HG02610 (cell line): ENCODE data around the gene FMO3.

Source experiments
- ATAC-seq: cut with Tn5 transposase; IDR thresholded peaks from one replicate; pipeline ENCODE4 v1.9.1; 2021; ENCODE audit warnings: mild to moderate bottlenecking, moderate library complexity; ENCODE audit not compliant: unreplicated experiment

The FMO3 gene

DNA sequence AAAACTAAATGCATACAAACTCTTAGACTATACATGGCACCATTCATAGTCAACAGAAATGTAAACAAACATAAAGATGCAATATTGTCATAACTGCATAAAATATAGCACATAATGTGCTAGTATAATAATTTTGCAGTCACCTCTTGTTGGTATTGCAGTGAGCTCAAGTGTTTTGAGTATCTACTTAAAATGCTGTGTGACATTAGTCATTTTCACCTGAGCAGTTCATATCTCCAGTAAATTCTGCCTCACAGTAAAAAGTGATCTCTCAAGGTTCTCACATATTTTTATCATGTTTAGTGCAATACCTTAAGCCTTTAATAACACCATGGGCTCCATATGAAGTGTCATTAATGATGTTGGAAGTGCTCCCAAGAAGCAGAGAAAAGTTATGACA, 64.8 kb downstream of the FMO3 start:
- ATAC-seq = no peak

DNA sequence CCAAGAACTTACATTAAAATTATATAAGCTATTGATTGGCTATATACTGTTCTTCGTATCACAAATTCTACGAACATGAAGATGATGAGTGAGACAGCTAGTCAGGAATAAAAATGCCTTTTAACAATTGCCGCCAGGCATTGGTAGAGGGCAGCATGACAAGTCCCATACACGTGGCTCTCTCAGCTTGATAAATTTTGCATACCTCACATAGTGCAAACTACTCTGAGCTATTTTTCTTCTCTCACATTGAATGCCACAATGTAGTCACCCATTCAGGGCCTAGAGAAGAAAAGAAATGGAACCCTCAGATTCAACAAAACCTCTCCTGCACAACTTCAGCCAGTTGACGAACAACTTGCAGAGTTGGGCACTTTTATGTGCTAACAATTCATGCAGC, 67.4 kb downstream of the FMO3 start:
- ATAC-seq = no peak

DNA sequence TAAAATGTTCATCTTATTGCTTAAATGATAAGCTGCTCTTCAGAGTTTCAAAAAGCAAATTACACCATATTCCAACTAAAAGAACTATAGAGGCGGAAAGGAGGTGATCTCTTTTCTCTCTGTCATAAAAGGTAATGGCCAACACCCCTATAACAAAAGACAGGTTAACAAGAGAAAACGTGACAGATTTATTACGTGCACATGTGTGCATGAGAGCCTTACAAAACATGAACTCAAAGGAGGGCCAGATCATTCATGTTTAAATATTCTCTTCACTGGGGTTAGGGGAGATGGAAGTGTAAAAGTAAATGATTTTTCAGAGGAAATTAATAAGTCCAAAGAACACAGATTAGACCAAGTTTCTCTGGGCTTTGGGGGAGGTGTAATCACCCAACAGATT, 67.8 kb downstream of the FMO3 start:
- no peak for ATAC-seq

- ATAC-seq = no peak
Measured at GRCh38 chr1:171159148-171159547, 68.4 kb downstream of the FMO3 start.

DNA sequence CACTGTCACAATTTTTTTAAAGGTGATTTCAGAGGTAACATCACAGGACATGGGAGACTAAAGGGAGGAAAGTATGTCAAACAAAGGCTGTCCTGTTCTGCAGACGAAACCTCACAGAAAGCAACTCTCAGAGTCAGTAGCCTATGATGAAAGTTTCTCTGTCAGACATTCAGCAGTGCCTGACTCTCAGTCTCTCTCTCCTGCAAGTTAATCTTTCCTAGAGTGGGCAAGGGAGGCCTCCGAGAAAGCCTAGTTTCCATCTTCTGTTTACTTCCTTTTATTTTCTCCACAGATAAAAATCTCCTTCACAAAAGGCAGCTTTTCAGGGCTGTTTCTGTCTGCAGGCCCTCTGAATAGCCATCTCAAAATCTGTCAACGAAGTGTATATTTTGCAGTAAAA, 69.5 kb downstream of the FMO3 start:
- ATAC-seq = no peak

DNA sequence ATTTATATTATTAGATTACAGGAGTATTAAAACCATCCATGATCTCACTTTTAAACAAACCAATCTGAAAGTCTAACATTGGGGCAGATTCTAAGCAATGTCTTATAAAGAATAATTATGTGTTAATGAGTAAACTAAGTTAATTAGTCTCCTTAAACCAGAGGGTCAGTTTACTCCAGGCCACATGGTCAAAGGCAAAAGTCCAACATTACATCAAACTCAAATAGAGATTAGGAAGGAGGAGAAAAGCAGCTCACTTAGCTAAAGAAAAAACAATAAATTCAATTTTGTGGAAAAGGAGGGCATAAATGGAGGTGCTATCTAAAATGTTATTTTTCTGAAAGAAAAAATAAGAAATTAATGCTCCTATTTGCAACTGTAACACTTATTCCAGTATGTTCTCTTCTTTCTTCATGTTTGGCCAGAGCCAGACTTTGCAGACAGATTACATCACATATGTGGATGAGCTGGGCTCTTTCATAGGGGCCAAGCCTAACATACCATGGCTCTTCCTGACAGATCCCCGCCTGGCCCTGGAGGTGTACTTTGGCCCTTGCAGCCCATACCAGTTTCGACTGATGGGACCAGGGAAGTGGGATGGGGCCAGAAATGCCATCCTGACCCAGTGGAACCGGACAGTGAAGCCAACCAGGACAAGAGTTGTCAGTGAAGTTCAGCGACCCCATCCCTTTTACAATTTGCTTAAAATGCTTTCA, 70.1 kb downstream of the FMO3 start:
- ATAC-seq = no peak

DNA sequence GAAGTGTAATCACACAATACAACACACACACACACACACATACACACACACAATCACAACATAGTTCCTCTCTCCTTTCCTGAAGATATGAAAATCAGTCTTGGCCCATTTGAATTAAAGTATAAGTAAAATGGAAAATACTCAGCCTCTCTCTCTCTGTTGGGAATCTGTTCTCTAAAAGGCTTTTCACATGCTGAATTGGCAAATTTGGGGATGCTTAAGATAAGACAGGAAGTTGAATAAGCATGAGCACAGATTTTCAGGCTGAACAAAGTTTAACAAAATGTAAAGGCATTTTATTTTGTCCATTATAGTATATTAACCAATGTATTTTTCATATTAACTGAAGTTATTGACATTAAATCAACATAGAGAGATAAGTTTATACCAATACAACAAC, 70.7 kb downstream of the FMO3 start:
- no peak for ATAC-seq

DNA sequence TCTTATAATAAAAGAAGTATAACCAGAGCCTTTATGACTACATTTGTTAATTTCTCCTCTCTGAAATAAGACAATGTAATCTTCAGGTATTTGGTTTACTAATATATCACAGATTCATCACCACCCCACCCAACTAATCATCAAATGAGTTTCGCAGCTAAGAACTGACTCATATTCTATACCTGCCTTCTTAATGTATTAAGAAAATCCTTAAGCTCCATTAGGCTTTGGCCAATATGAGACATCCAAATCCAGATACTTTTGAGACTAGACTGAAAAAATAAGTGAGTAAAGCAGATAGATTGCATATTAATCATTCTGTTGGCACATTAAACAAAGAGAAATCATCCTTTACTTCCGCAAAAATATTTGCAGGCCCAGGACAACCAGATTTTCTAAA, 75.7 kb downstream of the FMO3 start:
- ATAC-seq = no peak
